Limb (tissue), 2 donors: ENCODE data around the gene SIAH3.

Experiments used
- DNase-seq, 2 donors: peaks; one replicate each; pipeline ENCODE4 v3.0.0-alpha.2; 2016; ENCODE audit errors: extremely low spot score in 2 of 2

The SIAH3 gene

DNA sequence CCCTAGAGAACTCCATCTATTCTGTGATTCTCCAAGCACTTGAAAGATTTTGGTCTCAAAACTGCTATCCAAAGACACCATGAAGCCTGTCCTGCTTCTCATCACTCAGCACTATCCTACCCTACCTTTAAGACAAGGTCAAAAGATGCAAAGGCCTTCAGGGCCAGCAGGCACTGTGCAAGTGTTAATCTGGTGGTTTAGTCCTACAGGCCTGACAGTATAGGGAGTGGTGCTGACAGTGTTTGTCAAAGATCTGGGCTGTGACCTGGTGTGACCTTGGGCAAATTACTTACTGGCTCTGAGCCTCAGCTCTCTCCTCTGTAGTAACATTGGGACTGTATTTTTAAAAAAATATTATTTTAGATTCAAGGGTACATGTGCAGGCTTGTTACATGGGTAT, 28.0 kb downstream of the SIAH3 start:
- no peak for DNase-seq

DNA sequence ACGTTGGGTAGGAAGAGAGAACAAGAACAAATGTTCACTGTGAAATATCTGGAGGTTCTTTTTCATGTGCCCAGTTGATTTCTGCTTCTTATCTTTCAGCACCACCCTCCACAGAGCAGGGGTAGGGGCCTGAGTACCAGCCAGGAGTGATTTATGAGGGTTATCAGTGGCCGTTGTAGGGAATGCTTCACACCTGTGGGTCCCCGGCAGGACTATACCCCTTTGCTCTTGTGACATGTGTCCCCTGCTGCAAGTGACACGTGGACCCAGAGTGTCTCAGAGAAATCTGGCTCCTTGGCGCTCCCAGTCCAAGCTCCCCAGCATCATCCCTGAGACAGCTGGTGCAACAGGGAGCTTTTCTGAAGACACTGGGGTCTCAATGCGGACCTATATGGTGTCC, 29.7 kb downstream of the SIAH3 start:
- no peak for DNase-seq

DNA sequence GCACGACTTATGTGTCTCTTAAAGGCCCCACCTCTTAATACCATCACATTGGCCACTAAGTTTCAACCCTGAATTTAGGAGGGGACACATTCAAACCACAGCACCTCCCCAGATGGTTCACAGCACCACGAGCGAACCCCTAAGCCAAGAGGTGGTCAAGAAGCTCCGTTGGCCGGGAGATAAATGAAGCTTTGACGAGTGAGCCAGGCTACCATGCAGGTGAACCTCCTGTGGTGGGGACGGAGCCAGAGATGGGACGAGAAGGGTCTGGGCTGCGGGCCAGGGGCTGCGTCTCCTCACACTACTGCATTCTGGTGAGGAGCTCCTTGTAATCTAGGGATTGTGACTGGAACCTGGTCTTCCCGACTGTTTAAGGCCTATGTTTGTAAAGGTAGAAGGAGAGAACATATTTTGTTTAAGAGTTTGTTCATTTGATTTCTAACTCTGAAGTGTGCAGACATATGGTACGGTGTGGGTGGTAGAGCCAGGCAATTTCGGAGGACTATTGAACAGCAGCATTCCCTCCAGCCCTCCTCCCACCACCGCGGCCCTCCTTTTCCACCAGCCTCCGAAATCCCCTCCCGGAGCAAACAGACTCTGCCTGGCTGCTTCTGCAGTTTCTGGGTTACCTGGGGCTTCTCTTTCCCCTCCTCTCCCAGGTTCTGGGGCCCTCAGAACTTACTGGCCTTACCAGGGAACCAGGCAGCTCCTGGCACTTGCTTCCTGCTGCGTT, 31.3 kb downstream of the SIAH3 start:
- no peak for DNase-seq

DNA sequence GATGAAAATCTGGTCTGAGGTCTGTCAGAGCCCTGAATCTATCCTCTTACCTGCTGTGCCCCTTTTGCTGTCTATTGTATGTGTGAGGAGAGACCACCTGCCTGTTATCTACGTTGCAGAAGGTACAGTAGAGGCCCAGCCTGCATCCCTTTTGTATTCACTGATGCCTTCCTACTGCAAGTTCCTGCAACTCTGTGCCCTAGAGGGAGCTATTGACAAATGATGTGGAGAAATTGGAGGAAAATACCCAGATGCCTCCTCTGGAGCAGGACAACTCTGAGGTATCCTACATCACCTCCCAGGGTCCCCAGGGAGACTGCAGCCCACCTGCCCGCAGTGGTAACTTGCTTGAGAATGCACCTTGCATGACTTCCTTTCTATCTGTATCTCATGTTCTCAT, 33.7 kb downstream of the SIAH3 start:
- no peak for DNase-seq

DNA sequence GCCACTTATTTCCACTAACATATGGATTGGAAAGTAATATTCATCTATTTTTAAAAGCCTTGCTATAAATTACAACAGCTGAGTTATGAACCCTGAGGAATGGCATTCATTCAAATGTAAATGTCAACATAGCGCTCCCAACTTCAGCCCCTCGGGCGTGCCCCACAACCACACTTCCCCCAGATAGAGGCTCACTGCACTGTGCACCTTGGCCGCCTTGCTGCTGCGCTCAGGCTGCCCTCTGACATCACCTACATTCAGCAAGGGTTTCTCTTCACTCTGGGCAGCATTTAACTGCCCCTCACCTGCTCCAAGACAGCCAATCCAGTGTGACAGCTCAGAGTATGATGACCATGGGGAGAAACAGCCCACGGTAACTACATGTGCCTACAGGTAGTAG, 35.1 kb downstream of the SIAH3 start:
- peak in 1 of 2 donors; percentile 23 for DNase-seq

DNA sequence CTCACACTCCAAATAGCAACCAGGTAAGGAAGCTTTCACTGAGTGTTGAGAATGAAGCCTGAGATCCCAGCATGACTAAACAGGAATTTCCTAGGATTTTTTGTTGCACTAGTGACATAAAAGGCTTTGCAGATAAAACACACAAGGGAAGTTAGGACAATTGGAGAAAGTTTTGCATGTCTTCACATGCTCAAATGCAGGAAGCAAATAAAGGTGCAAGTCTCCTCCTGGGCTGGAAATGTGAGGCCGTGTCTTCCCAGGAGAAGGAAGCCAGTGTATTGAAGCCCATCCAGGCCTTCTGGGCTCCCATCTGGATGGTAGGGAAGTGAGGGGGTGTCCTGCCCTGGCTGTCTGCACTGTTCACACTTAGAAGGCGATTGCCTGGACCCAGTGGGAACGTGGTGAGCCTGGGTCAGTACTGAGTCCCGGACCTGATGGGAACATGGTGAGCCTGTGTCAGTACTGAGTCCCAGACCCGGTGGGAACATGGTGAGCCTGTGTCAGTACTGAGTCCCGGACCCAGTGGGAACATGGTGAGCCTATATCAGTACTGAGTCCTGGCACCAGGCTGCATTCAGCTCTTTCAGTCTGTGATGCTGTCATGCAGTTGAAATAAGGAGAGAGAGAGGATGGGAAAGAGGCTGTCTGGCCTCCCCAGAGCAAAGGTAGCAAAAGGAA, 38.7 kb downstream of the SIAH3 start:
- no peak for DNase-seq

DNA sequence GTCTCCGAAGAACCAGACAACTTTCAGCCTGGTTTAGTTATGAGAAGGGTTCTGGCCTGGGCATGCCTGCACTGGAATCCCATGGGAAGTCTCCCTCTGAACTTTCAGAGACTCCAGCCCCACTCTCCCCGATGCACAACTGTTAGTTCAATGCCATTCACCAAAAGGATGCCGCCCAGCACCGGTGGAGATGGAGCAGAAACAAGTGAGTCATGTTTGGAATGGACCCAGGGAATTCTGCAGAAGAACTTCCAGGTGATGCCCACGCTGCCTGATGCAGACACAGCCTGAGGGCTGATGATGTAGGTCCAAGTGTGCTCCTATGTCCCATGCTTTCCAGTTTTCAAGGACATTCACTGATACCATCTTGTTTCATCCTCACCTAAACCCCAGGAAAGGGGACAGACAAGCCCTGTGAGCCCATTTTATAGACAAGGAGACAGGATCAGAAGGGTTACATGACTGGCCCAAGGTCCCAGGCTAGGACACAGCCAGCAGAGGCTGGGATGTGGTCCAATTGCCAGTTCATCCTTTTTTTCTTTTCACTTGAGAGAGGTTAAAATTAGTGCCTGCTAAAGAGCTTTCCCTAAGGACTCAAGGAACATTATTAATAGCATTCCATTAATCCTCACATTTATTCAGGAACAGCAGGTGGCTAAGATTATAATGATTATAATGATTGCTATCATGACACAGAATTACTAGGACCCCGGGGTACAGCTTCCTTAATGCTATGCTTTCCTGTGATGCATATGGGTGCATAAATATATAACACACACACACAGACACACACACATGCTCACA, 39.5 kb downstream of the SIAH3 start:
- no peak for DNase-seq

DNA sequence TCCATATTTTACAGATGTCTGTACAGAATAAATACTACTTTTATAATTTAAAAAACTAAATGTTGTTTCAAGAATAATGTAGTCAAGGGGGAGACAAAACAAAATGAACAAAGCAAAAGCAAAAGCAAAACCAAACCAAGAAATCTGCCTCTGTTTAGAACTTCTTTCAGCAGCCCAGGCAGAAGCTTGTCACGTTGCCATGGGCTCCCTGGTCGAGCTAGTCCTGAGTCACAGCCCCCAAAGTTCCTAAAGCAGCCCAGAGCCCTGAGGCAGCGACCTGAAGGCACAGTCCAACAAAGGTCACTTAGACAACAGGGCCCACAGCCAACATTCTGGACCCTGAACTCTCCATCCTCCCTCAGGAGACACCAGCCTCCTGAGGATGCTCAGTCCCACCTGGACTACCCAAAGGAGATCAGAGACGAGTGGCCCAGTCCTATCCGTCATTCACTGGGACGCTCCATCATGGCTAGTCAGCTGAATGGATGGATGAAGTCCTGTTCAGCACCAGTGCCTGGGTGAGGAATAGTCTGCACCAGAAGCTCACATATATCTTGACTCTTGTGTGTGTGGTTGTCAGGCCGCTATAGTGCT, 41.7 kb downstream of the SIAH3 start:
- no peak for DNase-seq

DNA sequence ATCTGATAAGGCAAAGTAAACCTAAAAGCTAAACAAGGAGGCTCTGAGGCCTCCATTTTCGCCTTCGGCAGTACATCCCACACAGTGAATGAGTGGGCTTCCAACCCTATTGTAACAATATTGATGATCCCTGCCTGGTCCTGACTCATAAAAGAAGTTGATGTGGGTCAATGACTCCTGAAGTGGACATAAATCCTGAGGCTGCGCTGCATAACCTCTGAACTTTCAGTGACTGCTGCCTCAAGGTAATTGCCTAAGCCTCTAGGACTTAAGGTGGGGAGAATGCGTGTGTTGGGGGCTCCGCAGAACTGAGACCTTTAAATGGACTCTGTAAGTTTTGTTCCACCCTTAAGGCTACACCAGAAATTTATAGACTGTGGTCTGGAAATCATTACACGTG, 42.6 kb downstream of the SIAH3 start:
- no peak for DNase-seq

DNA sequence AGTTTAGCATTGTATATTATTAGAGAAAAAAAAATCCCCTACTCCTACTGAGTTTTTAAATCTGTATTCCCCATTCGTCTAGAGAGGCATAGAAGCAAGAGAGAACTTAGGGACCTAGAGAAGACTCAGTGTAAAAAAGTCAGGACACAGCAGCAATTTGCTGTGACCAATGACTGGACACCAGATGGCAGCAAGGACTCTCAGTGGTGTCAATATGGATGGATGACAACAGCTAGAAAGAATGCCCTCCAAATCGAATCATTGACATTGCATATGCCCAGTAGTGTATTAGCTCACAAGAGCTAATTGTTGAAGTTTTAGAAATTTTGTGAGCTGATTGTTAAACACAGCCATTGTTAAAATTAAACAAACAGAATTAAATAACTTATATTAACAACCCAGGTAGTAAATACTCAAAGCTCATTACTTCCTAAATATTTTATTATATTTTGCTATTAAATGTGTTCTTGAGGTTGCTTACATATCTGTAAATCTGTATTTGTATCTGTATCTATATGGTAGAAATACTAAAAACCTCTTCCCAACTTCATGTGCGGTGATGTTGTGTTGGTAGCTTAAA, 43.9 kb downstream of the SIAH3 start:
- peak in 1 of 2 donors; percentile 17 for DNase-seq

DNA sequence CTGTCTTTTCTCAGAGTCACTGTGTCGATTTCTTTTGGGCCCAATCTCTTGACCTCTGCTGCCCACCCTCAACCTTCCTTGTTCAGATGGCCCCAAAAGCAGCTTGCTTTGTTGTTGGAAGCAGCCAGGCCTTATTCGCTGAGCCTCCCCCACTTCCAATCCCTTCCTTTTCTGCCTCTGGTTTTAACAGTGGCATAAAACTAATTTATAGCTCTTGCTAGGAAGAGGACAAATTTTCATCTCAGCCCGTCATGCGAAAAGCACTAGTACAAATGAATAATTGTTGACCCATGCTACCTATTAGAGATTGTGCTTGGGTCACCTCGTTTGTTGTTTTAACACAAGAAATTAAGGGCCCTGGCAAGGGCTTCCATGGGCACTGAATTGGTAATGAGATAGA, 51.1 kb downstream of the SIAH3 start:
- no peak for DNase-seq

DNA sequence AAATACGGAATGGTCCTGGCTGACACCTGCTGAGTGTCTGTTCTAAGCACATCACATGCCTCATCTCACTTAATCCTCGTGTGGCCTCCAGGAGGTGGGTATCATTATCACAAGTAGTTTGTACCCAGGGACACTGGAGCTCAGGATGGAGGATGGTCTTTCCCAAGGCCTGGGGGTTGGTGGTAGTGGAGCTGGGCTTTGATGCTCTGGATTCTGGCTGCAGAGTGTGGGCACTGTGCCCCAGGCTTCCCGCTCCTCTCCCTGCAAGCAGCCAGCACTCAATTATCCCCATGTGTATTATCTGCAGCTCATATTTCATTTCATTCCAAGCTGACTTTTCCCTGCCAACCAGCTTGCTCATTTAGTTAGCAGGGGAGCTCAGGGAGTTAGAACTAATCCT, 52.1 kb downstream of the SIAH3 start:
- peak in 1 of 2 donors; percentile 10 for DNase-seq

DNA sequence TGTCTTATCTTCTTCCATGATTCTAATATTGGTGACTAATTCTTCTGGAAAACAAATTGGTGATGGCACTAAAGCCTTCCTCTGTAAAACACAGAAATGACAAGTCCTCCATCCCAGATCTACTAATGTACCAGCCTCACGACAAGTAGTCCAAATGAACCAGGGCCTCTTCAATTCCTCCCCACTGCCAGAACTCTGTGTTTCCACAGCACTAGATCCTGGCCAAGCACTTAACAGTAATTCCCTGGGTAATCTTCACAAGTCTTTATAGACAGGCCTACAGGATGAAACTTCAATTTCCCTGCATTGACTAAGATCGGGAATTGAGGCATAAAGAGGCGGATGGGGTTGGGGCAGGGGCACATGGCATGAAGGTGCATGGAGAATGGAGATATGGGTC, 52.7 kb downstream of the SIAH3 start:
- DNase-seq = no peak

DNA sequence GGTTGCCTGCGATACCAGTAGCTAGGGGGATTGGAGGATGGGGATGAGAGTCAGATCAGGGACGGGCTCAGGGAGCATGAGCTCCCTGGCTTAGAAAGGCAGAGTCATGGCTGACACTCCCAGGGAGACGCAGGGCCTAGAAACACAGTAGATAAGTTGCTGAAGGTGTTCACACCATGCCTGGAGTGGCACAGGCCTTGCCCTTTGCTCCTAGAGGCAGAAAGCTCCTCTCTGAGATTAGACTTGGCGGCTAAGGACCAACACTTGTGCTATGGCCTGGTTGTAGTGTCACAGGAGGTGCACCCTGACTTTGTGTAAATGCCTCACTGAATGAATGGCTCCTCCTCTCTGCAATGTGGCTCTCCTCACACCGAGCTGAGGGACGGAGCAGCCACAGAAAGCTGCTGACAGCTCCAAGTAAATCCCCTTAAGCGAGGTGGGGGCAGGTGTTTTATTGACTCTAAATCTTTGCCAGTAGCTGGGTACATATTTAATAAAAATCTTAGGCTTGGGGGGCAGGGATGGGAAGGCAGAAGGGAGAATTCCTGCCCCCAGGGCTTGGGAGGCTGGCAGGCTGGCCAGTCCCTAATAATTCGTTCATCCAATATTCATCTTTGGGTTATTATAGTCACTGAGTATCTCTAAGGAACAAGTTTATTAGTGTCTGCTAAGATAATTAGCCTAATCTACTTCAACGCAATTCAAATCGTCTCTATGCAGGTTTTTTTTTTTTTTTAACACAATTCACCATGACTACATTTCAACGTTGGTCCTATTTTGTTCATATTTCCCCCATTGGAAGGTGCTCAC, 54.9 kb downstream of the SIAH3 start:
- no peak for DNase-seq

DNA sequence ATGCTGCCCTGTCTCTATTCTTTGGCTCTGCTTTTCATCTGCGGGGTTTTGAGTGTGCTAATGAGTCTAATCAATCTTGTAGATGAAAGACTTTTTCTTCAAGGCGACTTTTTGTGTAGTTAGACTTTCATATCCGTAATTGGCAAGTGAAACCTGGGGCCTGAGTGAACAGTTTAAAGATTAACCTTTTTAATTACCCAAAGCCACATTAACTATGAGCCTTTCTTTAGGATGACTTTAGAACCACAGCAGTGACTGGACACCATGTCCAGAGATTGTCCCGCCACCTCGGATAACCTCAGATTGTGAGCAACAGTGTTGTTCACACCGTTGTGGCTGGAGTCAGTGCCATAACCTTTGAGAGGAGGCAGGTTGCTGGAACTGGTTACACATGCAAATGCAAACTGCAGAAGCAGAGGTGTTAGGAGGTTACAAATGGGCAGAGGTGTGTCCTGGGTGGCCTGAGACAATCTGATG, 58.7 kb downstream of the SIAH3 start:
- no peak for DNase-seq

DNA sequence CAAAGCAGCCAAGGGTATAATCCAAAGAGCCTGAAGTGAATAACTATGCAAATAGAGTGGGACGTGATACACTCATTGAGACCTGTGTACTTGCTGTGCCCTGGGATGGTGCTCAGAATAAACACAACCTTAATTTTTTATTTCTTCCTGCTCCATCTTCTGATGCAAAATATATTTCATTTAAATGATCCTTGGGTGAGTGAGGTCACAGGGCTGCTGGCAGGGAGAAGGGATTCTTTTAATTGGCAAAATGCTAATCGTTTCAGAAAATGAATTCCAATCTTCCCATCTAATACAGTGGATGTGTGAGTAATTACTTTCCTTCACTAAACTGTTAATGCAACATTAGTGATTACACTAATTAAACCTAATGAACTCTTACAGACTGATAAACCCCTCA, 63.5 kb downstream of the SIAH3 start:
- no peak for DNase-seq

DNA sequence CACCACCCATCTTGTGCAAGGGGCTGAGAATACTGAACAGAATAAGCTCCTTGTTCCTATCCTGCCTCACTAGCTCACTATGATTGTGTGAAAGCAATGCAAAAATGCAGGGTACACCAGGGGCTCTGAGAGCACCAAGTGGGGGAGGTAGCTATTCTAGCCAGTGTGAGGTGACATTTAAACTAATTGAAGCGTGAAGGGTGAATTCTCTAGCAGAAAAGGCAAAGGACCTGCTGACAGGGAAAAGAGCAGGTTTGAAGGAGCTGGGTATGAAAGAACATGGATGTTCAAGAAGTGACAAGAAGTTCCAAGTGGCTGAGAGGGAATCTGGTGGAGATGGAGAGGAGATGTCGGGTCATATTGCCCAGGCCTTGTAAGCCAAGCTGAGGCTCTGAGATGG, 64.2 kb downstream of the SIAH3 start:
- DNase-seq = no peak

DNA sequence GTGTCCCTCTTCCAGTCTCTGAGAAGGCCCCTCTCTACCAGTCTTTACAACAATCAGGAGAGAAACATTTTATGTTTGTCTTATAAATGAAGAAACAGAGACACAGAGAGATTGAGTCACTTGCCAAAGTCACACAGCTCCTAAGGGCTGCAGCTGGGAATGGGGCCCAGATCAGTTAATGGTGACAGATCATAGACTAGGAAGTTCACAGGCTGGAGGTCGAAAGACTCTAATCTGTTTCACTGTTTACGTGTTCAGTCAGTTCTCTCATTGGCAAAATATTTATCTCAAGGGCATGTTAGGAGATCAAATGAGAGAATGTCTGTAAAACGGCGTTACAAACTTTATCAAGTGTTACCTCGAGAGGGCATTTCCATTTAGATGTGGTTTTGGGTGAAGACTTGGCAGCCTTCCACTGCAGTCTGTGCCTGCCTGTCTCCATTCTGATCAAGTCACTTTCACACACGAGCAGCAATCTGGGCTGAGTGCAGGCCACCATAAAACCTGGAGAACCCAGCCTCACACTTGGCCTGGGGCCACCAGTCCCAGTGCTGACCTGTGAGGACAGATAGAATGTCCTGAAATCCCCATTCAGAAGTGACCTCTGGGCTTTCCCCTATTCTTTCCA, 65.1 kb downstream of the SIAH3 start:
- no peak for DNase-seq

DNA sequence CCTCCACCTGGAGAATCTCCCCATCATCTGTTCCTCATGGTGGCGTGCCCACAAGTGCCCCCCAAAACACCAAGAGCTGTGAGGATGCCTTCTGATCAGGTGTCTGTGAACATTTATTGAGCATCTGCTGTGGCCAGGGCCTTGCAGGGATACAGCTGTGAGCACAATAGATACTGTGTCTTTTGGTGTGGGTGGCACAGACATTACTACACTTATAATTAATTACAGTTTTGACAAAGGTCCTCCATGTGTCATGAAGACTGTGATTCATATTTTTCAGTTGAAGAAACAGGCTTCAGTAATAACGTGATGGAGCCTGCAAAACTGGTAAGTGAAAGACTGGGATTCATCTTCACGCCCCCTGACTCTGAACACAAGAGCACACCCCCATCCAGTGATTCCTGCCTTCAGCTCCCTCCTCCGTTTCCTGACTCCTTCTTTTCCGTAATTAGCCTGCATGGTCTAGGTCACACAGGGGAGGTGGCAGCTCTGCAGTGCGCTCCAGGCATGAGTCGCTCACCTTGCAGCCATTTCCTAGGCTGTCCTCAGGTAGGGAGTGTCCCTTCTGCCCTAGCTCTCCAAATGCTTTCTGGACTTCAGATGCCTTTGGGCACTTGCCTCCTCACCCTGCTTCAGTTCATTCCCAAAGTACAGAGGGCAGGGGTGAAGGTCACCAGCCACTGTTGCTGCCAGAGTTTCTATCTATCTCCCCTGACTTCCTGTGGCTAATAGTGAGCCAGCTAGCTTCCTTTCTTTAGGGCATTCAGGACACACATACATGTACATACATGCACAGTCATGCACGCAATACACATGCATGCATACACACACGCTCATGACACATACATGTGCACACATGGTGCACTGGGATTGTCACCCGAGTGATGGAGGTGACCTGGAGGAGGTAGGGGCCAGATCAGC, 66.5 kb downstream of the SIAH3 start:
- DNase-seq = no peak
